Endothelial cell of umbilical vein (primary cell): ENCODE results near the gene ARHGEF17. TPM values are rescaled to one million over a fixed set of nuclear protein-coding genes. Genes with fewer than 3 reads are reported as not detected.

Experiments used
- BruUV-seq: library from RNA; stranded (reverse); fragments of 400-500 nt; replicated peaks from 2 replicates; lab custom pipeline; 2021; lab: Mats Ljungman, UMichigan
- CTCF ChIA-PET: fragments of 300-600, 350-600 bp; sonication (Branson Sonifier 250); formaldehyde crosslinking; loops from one replicate; lab custom pipeline; 2021; ENCODE audit warnings: antibody characterized with exemption, inconsistent platforms; lab: Charles Lee
- POLR2A ChIA-PET: fragments of 300-600, 350-600 bp; sonication (Branson Sonifier 250); formaldehyde crosslinking; loops from one replicate; lab custom pipeline; 2021; ENCODE audit warnings: antibody characterized with exemption, inconsistent platforms; lab: Charles Lee
- DNase-seq: peaks from one replicate; pipeline ENCODE4 v3.0.0-alpha.2; 2011; ENCODE audit warnings: low read depth, low spot score
- FAIRE-seq: peaks from 2 replicates; lab custom pipeline; 2011; peaks lifted over from hg19 to GRCh38; lab: Jason Lieb, UNC
- H2AFZ ChIP-seq: 2 replicates; pipeline ENCODE4 v1.6.0; 2012; ENCODE audit warnings: low read depth, low read length, control low read depth, inconsistent platforms
- H3K27ac ChIP-seq: 2 replicates; pipeline ENCODE4 v1.5.1; 2011; ENCODE audit warnings: low read depth, mild to moderate bottlenecking, control low read depth, low read length, moderate library complexity; ENCODE audit not compliant: insufficient read depth
- H3K27me3 ChIP-seq, 2 experiments: 2 replicates each; pipeline versions ENCODE4 v1.6.0 to v1.6.1; 2011; ENCODE audit warnings: low read length in 2 of 2, mixed read lengths in 1 of 2; ENCODE audit not compliant: control insufficient read depth in 2 of 2, insufficient read depth in 2 of 2
- H3K36me3 ChIP-seq, 2 experiments: 2 replicates in 1 of 2; 3 replicates in 1 of 2; pipeline ENCODE4 v1.5.1; 2011; ENCODE audit warnings: low read length in 2 of 2, mild to moderate bottlenecking in 1 of 2, moderate library complexity in 1 of 2; ENCODE audit not compliant: control insufficient read depth in 2 of 2, insufficient read depth in 2 of 2; ENCODE audit errors: extremely low read depth in 1 of 2
- H3K4me1 ChIP-seq: 3 replicates; pipeline ENCODE4 v1.5.1; 2011; ENCODE audit warnings: mild to moderate bottlenecking, low read length; ENCODE audit not compliant: control insufficient read depth, insufficient read depth; ENCODE audit errors: extremely low read depth
- H3K4me2 ChIP-seq: 2 replicates; pipeline ENCODE4 v1.6.1; 2011; ENCODE audit warnings: low read length, control low read depth, mixed read lengths; ENCODE audit not compliant: insufficient read depth
- H3K4me3 ChIP-seq, 3 experiments: fragments of 200-600 bp in 1 of 3; sonication (generic), shearing (Covaris generic) in 1 of 3; replicated peaks in 1 of 3; 2 replicates each; pipeline ENCODE4 v1.5.1; 2011 to 2016; ENCODE audit warnings: control low read depth in 3 of 3, low read length in 3 of 3, mild to moderate bottlenecking in 2 of 3, inconsistent platforms in 1 of 3, low read depth in 1 of 3, moderate library complexity in 1 of 3; ENCODE audit not compliant: insufficient read depth in 1 of 3
- H3K79me2 ChIP-seq: 2 replicates; pipeline ENCODE4 v1.6.0; 2012; ENCODE audit warnings: low read length, inconsistent platforms; ENCODE audit not compliant: control insufficient read depth, insufficient read depth
- H3K9ac ChIP-seq: replicated peaks from 2 replicates; pipeline ENCODE3; 2011; ENCODE audit warnings: low read length, control low read depth; ENCODE audit not compliant: insufficient read depth; ENCODE audit errors: extremely low read depth
- H3K9me1 ChIP-seq: replicated peaks from 3 replicates; pipeline ENCODE4 v1.6.0; 2011; ENCODE audit warnings: mild to moderate bottlenecking, low read length; ENCODE audit not compliant: control insufficient read depth, insufficient read depth; ENCODE audit errors: extremely low read depth
- H3K9me3 ChIP-seq: replicated peaks from 2 replicates; pipeline ENCODE4 v1.5.1; 2012; ENCODE audit warnings: low read length, inconsistent platforms; ENCODE audit not compliant: control insufficient read depth, insufficient read depth
- H4K20me1 ChIP-seq: replicated peaks from 2 replicates; pipeline ENCODE3; 2011; ENCODE audit warnings: mild to moderate bottlenecking, low read length; ENCODE audit not compliant: control insufficient read depth, insufficient read depth; ENCODE audit errors: extremely low read depth
- FOS ChIP-seq: IDR thresholded peaks from 2 replicates; pipeline ENCODE4 v1.6.1; 2011; ENCODE audit warnings: mild to moderate bottlenecking, low read length, moderate library complexity, borderline replicate concordance; ENCODE audit not compliant: insufficient read depth
- JUN ChIP-seq: IDR thresholded peaks from 2 replicates; pipeline ENCODE4 v1.6.1; 2011; ENCODE audit warnings: borderline replicate concordance, low read depth; ENCODE audit not compliant: insufficient read length, insufficient read depth
- MAX ChIP-seq: IDR thresholded peaks from 2 replicates; pipeline ENCODE4 v1.6.1; 2011; ENCODE audit not compliant: insufficient read depth, insufficient read length
- POLR2AphosphoS5 ChIP-seq: IDR thresholded peaks from 2 replicates; pipeline ENCODE4 v1.6.1; 2012; ENCODE audit warnings: low read depth, mild to moderate bottlenecking, control low read depth, low read length, moderate library complexity; ENCODE audit not compliant: insufficient read depth
- dilution Hi-C: fragments of 300-500 bp; cut with MboI; formaldehyde crosslinking; loops from one replicate; pipeline ENCODE4 v1.15.0; 2019; ENCODE audit warnings: low sequenced_read_pairs; ENCODE audit not compliant: extremely low pct_ligation_motif_present
- intact Hi-C: fragments of 100-400 bp; cut with micrococcal nuclease; formaldehyde crosslinking; loops from one replicate; pipeline ENCODE4 v1.10.0; 2022
- polyA plus RNA-seq, 4 experiments: library from polyadenylated mRNA; depleted of rRNA in 3 of 4; stranded (reverse) in 3 of 4; unstranded in 1 of 4; fragments of >200 nt; gene quantifications; 2 replicates each; pipeline versions ENCODE4 v1.2.1 to v1.2.3, GENCODE V29; 2011 to 2012; ENCODE audit warnings: missing spikeins in 1 of 4
- total RNA-seq: library from RNA; stranded (reverse); gene quantifications from 2 replicates; pipeline ENCODE4 v1.2.3, GENCODE V29; 2021

Gene ARHGEF17
- total and polyA plus RNA-seq, 2 donors (not counting 3 experiments of a cell fraction or from before 2014, with no cell fraction given), result 74.9 to 89.9 TPM

GRCh38 chr11:73334384-73335203 lies 26.5 kb downstream of the ARHGEF17 start:
- Histone ChIP-seq H2AFZ (no peak overlapping the region), H4K20me1 (no peaks in the 10 kb centered on the region)
- intact Hi-C loops, result loop anchor here (1.0 to 2.0 kb wide), 6 partner anchors 11 to 504 kb away; no protein-coding TSS in a partner anchor

More at GRCh38 chr11:73334384-73335203, 26.5 kb downstream of the ARHGEF17 start:
- FAIRE-seq, result peak; percentile 74
- TF ChIP-seq JUN (peak; percentile 30), POLR2AphosphoS5 (peak; percentile 58), MAX (no peak), FOS (peak; percentile 78)
- Histone ChIP-seq H3K27ac (peak overlapping the region; percentile 70), H3K36me3 (peaks cover 0 to 6% of the 10 kb centered on the region in 2 experiments), H3K9me1 (no peaks in the 10 kb centered on the region), H3K79me2 (peaks cover 11% of the 10 kb centered on the region), H3K4me2 (peak overlapping the region; percentile 31), H3K9me3 (no peaks in the 10 kb centered on the region), H3K4me1 (peaks cover 38% of the 10 kb centered on the region), H3K4me3 (no peak overlapping the region), H3K9ac (peak overlapping the region; percentile 8), H3K27me3 (no peaks in the 10 kb centered on the region)
- DNase-seq, result peak; percentile 93
- POLR2A ChIA-PET, result interaction anchor here (1.1 to 3.3 kb wide), 5 partner anchors 7 to 28 kb away, joined by 3 to 27 read pairs (median 4); partner anchors contain the start of gene ARHGEF17
- BruUV-seq, result no TSS peak
- CTCF ChIA-PET, result interaction anchor here (0.8 to 6.5 kb wide), 26 partner anchors 8 to 650 kb away, joined by 3 to 455 read pairs (median 7); partner anchors contain the start of gene ARHGEF17
- dilution Hi-C loops, result no loop called here
